Measurements from ENCODE around the gene ZNF799.
"Not testable (repeated sequence)": the region's sequence is repeated elsewhere in the genome, so short reads cannot be mapped to it uniquely, and the experiment has no call there.

ZNF799 gene

DNA sequence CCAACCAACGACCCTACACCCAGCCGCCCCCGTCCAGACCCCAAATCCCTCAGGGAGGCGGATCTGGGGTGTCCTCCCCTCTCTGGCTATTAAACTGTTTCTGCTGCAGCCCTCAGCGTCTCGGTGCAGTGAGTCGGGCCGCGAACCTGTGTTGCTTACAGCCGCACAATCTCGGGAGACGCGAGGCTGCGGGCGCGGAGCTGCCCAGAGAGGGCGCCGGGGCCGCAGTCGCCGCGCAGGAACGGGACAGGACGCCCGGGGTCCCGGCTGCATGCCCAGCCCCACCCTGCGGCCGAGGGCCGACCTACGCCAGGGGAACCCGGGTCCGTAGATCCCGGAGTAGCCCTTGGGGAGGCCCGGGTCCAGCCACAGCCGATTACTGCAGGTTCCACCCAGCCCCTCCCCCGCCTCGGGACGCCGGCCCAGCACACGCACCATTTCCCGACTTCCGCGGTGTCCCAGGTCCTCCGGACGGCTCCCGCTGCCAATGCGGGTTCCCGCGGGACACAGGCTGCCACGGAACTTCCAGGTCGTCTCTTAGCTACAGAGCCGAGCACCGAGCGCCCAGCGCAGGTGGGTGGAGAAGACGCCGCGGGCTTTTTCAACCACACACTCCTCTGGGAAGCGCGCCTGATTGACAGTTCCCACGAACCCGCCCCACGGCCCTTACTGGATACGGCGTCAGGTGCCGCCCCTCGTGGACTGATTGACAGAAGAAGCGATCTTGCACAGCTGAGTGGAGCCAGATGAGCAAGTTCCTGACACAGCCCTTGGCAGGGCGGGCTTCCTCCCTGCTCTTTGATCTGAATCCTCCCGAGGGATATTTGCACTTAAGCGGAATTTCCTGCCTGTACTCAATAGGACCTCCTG lies at the start of gene ZNF799:
TSS of gene ZNF799 (minus strand) at position 639 of the 870 bp plus-strand sequence. CDS start at position 438, 201 bp downstream.
- DNase-seq = peak; percentile 83

DNA sequence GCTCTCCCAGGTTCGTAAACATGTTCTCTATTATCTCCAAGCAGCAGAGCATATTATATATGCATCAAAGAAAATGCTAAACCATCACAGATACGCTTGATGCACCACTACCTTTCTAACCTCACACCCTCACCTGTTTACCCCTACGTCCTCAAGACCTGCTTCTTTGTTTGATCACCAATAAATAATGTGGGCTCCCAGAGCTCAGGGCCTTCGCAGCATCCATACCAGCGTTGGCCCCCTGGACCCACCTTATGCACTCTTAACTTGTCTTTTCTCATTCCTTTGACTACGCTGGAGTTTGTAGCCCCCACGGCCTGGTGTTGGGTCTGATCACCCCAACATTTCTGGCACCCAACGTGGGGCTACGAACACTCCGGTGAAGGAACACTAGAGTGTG lies 49.8 kb upstream of the ZNF799 start:
- DNase-seq = no peak

DNA sequence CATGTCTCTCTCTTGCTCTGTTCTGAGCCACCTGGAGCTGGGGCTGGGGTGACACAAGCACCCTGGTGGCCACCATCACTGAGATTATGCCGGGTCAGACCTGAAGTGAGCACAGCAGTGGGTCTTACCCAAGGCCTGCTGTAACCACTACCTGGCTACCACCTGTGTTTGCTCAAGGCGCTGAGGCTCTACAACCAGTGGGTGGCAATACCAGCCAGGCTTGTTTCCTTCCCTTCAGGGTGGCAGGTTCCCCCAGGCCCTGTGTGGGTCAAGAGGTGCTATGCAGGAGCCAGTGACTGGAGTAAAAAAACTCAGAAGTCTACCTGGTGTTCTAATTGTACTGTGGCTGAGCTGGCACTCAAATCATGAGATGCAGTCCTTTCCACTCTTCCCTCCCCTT lies 47.7 kb upstream of the ZNF799 start:
- DNase-seq = no peak

DNA sequence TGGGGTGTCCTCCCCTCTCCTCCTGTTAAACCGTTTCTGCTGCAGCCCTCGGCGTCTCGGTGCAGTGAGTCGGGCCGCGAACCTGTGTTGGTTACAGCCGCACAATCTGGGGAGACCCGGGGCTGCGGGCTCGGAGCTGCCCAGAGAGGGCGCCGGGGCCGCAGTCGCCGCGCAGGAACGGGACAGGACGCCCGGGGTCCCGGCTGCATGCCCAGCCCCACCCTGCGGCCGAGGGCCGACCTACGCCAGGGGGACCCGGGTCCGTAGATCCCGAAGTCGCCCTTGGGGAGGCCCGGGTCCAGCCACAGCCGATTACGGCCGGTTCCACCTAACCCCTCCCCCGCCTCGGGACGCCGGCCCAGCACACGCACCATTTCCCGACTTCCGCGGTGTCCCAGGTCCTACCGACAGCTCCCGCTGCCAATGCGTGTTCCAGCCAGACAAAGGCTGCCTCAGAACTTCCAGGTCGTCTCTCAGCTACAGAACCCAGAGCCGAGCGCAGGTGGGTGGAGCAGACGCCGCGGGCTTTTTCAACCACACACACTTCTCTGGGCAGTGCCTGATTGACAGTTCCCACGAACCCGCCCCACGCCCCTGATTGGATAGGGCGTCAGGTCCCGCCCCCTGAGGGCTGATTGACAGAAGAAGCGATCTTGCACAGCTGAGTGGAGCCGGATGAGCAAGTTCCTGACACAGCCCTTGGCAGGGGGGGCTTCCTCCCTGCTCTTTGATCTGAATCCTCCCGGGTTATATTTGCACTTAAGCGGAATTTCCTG lies 39.7 kb upstream of the ZNF799 start, which contains the start of gene ZNF443:
TSS of gene ZNF443 (minus strand) at position 481 of the 776 bp plus-strand sequence. CDS start at position 374, 107 bp downstream.
- peak; percentile 99 for DNase-seq

DNA sequence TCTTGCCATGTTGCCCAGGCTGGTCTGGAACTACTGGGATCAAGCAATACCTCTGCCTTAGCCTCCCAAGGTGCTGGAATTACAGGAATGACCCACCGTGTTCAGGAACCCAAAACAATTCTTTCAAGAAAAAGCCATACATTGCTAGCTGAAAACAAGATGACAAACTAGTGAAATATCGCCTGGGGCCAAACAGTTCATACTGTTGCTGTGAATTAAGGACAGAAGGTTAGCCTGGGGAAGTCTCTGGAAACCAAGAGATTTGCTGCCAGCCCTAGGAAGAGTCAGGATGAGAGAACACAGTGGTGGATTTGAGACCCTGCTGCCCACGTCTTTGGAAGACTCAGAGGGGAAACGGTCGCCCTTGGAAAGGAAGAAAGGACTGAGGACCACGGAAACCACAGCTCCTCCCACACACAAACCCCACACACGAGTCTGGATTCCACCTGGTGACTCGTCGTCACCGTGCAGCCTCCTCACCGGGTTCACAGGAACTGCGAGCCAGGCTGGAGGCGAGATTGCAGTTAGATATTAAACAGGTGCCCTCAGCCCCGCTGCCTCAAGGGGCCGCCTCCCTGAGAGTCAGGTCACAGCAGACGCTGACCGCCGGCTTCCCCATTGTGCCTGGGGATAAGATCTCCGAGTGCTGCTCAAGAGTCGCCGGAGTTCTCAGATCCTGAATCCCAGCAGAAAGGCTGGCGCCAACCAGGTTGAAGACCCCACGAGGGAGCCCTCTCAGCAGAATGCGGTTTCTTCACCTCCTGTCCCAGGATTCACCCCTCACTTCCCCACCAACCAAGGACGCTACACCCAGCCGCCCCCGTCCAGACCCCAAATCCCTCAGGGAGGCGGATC lies 38.8 kb upstream of the ZNF799 start:
- DNase-seq = peak; percentile 39

DNA sequence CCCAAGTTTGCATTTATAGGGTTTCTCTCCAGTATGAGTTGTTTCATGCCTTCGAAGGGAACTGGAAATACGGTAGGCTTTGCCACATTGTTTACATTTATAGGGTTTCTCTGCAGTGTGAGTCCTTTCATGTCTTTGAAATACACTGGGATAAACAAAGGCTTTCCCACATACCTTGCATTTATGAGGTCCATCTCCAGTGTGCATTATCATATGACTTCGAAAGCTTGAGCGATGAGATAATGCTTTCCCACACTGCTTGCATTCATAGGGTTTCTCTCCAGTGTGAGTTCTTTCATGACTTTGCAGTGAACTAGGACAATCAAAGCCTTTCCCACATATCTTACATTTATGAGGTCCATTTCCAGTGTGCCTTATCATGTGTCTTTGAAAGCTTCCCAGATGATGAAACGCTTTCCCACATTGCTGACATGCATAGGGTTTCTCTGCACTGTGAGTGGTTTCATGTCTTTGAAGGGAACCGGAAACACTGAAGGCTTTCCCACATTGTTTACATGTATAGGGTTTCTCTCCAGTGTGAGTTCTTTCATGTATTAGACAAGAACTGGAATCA lies 29.7 kb upstream of the ZNF799 start:
- DNase-seq = not testable (repeated sequence)

DNA sequence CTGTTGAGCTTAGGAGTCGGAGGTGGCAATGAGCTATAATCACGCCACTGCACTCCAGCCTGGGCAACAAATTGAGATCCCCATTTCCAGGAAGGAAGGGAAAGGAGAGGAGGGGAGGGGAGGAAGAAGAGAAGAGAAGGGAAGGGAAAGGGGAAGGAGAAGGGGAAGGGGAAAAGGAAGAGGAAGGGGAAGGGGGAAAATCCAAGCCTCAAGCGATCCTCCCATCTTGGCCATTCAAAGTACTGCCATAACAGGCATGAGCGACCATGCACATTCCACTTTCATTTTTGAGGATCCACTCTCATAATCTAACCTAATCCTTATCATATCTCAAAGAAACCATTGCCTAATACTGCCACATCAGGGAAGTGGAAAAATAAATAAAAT lies 24.8 kb upstream of the ZNF799 start:
- no peak for DNase-seq

DNA sequence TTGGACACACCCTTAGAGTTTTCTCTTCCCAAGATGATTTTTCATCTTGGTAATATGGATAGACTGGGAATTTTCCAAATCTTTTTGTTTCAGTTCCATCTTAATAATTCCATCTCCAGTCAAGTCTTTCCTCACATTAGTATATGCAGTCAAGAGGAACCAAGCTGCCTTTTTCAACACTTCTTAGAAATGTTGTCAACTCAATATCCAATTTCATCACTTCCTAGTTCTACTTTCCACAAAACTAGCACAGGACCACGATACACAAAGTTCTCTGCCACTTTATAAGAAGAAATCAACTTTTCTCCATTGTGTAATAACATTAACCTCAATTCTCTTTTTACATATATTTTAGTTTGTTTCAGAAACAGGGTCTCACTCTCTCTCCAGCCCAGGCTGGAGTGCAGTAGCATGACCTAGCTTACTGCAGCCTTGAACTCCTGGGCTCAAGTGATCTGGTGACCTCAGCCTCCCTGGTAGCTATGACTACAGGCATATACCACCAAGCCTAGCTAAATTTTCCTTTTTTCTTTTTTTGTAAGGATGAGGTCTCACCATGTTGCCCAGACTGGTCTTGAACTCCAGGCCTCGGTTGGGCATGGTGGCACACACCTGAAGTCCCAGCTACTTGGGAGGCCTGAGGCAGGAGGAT lies 24.3 kb upstream of the ZNF799 start:
- DNase-seq = no peak

DNA sequence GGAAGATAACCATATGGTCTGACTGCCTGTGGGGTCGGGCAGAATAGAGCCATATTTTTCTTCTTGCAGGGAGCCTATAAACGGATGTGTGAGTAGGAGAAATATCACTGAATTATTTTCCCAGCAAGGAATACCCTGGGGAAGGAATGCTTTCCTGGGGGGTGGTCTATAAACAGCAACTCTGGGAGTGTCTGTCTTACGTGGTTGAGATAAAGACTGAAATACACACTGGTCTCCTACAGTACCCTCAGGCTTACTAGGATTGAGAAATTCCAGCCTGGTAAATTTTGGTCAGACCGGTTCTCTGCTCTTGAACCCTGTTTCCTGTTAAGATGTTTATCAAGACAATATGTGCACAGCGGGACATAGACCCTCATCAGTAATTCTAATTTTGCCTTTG lies 16.2 kb upstream of the ZNF799 start:
- not testable (repeated sequence) for DNase-seq

DNA sequence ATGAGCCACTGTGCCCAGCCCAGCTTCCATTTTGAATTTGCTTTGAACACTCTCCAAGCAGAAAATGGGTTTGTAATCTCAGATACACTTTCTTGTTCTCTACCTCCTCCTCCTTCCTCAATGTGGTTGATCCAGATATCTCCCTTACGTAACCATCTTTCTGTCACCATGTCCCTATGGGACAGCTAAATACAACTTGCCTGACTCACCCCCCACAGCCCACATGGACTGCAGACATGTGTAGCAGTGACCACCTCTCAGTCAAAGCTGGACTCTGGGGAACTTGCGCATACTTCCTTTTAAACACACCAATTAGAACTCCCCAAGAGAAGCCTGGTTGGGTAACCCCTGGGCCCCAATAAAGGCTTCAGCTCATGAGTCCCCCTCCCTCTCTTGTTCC lies 10.8 kb upstream of the ZNF799 start:
- DNase-seq = no peak

DNA sequence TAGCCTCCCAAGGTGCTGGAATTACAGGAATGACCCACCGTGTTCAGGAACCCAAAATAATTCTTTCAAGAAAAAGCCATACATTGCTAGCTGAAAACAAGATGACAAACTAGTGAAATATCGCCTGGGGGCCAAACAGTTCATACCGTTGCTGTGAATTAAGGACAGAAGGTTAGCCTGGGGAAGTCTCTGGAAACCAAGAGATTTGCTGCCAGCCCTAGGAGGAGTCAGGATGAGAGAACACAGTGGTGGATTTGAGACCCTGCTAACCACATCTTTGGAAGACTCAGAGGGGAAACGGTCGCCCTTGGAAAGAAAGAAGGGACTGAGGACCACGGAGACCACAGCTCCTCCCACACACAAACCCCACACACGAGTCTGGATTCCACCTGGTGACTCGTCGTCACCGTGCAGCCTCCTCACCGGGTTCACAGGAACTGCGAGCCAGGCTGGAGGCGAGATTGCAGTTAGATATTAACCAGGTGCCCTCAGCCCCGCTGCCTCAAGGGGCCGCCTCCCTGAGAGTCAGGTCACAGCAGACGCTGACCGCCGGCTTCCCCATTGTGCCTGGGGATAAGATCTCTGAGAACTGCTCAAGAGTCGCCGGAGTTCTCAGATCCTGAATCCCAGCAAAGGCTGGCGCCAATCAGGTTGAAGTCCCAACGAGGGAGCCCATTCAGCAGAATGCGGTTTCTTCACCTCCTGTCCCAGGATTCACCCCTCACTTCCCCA lies 1.0 kb downstream of the ZNF799 start:
- DNase-seq = not testable (repeated sequence)

DNA sequence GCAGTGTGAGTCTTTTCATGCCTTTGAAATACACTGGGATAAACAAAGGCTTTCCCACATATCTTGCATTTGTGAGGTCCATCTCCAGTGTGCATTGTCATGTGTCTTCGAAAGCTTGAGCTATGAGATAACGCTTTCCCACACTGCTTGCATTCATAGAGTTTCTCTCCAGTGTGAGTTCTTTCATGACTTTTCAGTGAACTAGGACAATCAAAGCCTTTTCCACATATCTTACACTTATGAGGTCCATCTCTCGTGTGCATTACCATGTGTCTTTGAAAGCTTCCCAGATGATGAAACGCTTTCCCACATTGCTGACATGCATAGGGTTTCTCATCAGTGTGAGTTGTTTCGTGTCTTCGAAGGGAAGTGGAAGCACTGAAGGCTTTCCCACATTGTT lies 9.9 kb downstream of the ZNF799 start:
- DNase-seq = not testable (repeated sequence)

DNA sequence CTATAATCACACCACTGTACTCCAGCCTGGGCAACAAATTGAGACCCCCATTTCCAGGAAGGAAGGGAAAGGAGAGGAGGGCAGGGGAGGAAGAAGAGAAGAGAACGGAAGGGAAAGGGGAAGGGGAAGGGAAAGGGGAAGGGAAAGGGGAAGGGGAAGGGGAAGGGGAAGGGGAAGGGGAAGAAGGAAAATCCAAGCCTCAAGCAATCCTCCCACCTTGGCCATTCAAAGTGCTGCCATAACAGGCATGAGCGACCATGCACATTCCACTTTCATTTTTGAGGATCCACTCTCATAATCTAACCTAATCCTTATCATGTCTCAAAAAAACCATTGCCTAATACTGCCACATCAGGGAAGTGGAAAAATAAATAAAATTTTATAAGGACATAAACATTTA lies 14.7 kb downstream of the ZNF799 start:
- DNase-seq = not testable (repeated sequence)

DNA sequence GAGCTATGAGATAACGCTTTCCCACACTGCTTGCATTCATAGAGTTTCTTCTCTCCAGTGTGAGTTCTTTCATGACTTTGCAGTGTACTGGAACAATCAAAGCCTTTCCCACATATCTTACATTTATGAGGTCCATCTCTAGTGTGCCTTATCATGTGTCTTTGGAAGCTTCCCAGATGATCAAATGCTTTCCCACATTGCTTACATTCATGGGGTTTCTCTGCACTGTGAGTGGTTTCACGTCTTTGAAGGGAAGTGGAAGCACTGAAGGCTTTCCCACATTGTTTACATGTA lies 20.7 kb downstream of the ZNF799 start:
- no peak for DNase-seq

DNA sequence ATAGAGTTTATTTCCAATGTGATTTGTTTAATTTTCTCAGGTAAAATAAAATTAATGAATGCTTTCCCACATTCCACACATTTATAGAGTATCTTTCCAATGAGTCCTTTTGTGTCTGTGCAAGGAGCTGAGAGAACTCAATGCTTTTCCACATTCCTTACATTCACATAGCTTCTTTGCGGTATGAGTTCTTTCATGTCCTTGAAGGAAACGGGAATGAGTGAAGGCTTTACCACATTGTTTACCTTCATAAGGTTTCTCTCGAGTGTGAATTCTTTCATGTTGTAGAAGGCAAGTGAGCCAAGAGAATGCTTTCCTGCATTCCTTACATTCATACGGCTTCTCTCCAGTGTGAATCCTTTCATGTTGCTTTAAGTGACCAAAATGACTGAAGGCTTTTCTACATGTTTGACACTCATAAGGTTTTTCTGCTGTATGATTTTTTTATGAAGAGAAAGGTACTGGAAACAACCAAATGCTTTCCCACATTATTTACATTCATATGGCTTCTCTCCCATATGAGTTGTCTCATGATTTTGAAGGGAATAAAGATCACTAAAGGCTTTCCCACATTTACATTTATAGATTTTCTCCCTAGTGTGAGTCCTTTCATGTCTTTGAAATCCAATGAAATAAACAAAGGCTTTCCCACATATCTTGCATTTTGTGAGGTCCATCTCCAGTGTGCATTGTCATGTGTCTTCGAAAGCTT lies 21.2 kb downstream of the ZNF799 start:
- no peak for DNase-seq

DNA sequence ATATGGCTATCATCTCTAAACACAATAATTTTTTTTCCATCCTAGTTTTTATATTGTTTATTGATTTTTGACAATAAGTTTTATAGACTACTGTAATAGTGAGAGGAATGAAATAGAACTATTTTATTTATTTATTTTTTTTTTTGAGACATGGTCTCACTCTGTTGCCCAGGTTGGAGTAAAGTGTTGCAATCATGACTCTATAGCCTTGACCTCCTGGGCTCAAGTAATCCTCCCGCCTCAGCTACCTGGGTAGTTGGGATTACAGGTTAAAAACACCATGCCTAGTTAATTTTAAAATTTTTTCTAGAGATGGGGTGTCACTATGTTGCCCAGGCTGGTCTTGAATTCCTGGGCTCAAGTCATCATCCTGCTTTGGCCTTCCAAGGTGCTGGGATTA lies 27.0 kb downstream of the ZNF799 start:
- no peak for DNase-seq

DNA sequence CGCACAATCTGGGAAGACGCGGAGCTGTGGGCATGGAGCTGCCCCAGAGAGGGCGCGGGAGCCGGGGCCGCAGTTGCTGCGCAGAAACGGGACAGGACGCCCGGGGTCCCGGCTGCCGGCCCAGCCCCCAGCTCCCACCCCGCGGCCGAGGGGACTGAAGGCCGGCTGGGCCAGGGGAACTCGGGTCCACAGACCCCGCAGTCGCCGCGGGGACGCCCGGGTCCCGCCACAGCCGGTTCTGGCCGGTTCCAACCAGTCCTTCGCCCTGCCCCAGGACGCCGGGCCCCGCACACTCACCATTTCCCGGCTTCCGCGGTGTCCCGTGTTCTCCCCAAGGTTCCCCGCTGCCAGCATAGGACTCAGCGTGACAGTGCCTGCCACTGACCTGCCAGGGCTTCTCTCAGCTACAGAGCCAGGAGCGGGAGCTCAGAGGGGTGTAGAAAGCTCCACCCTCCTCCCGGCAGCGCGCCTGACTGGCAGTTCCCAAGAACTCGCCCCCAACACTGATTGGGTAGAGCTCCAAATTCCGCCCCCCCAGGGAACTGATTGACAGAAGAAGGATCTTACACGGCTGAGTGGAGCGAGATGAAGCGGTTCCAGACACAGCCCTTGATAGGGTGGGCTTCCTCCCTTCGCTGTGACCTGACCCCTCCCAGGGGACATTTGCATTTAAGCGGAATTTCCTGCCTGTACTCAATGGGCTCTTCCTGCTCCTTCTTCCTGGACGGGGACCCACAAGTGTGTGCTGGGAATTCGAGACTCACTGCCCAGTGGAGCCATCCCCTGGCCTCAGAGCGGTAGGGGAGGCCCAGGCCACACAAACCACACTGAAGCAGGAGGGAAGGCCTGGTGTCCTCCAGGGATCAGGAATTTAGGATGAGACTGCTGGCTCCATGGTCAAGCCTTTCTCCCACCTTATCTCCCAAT lies 35.6 kb downstream of the ZNF799 start, which contains the start of gene ZNF442:
TSS of gene ZNF442 (minus strand) at position 448 of the 927 bp plus-strand sequence. CDS start 2,052 bp downstream, outside the sequence.
- peak; percentile 74 for DNase-seq

DNA sequence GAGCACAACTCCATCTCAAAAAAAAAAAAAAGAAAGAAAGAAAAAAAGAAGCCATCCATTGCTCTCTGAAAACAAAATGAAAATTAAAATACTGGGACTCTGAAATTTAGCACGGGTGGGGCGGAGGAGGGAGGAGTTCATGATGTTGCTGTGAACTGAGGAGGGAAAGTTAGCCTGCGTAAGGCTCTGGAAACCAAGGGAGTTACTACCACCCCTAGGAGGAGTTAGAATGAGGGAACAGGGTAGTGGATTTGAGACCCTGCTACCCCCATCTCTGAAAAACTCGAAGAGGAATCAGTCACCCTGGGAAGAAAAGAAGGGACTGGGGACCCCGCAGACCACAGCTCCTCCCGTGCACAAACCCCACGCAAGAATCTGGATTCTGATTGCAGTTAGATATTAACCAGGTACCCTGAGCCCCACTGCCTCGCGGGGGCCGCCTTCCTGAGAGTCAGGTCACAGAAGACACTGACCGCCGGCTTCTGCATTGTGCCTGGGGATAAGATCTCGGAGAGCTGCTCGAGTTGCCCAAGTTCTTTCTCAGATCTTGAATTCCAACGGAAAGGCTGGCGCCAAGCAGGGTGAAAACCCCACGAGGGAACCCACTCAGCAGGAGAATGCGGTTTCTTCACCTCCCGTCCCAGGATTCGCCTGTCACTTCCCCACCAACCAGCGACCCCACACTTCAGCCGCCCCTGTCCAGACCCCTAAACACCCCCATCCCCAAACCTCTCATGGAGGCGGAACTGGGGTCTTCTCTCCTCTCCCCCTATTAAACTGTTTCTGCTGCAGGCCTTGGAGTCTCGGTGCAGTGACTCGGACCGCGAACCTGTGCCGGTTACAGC lies 36.5 kb downstream of the ZNF799 start:
- DNase-seq = no peak

DNA sequence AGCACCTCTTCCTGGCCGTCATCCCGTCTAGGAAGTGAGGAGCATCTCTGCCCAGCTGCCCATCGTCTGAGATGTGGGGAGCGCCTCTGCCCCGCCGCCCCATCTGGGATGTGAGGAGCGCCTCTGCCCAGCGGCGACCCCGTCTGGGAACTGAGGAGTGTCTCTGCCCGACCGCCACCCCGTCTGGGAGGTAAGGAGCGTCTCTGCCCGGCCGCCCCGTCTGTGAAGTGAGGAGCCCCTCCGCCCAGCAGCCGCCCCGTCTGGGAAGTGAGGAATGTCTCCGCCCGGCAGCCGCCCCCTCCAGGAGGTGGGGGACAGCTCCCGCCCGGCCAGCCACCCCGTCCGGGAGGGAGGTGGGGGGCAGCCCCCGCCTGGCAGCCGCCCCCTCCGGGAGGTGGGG lies 38.8 kb downstream of the ZNF799 start:
- not testable (repeated sequence) for DNase-seq
